ENCODE results near the gene C20orf141.
"Not testable (repeated sequence)": the region's sequence is repeated elsewhere in the genome, so short reads cannot be mapped to it uniquely, and the experiment has no call there.

Gene C20orf141

GRCh38 chr20:2816583-2817340 lies 2.0 kb downstream of the C20orf141 start:
- no peaks in the 10 kb centered on the region for H3K9me3 Mint-ChIP-seq
- H3K27me3 Mint-ChIP-seq: peaks cover 28% of the 10 kb centered on the region
- peaks cover 20% of the 10 kb centered on the region for H3K4me1 Mint-ChIP-seq
- no peak overlapping the region for H3K27ac Mint-ChIP-seq (ENCODE audit: low read depth)
- DNase-seq (ENCODE audit: low spot score in 2 of 2) (no peak), ATAC-seq (replicated peaks; ENCODE audit: extremely low read depth, poor library complexity, severe bottlenecking) (no peak)
- no peak overlapping the region for H3K4me3 Mint-ChIP-seq
- H3K36me3 Mint-ChIP-seq (ENCODE audit: insufficient read depth): peaks cover 2% of the 10 kb centered on the region

DNA sequence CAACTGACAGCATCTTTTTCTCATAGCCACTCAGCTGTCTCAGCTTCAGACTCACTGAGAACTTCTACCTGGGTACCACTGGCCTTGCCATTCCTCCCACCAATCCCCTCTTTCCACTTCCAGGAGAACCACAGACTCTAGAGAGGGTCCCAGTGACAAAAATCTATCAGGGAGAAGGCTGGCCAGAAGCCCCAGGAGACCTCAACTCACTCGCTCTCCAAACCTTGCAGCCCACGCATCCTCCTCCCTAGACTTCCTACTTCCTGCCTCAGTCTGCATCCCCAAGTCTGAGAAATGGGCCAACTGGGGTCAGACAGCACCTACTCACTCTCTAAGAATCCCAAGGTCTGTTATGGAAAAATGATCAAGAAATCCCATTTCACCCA lies 2.5 kb downstream of the C20orf141 start:
- DNase-seq (ENCODE audit: low spot score in 2 of 2): no peak
- Mint-ChIP-seq H3K4me3 (no peak overlapping the region), H3K4me1 (peaks cover 25% of the 10 kb centered on the region), H3K9me3 (no peaks in the 10 kb centered on the region), H3K27ac (ENCODE audit: low read depth) (no peak overlapping the region), H3K36me3 (ENCODE audit: insufficient read depth) (peaks cover 2% of the 10 kb centered on the region), H3K27me3 (peaks cover 22% of the 10 kb centered on the region)
- no peak for ATAC-seq (replicated peaks; ENCODE audit: extremely low read depth, poor library complexity, severe bottlenecking)

DNA sequence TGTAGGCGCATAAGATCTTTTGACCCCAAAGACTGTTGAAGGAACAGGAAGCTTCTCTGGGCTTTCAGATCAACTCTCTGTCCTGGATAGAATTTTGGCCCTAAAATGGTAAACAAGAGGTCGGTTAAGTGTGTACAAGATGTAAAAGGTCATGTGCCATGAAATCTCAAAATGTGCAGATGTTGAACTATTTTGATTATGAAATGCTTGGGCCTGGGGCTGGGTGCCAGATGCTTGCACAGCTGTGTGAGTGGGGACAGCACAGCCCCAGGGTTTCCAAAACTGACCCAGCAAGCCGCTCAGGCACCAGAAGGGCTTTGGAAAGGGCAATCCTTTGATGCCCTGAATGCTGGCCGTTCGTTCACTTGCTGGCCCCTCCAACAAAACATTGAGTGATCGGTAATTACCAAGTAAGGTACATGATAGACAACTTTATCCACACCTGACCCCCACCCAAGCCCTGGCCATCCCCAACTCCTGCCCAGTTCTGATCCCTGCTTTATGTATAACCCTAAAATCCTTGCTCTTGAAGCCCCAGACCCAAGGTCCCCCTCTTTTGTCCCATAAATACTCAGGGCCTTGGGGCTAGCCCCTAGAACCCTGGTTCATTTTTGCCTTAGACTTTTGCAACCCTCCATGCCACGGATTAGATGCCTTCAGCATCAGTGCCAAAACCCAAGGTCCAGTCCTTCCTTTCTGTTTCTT lies 3.3 kb downstream of the C20orf141 start:
- peaks cover 2% of the 10 kb centered on the region for H3K36me3 Mint-ChIP-seq (ENCODE audit: insufficient read depth)
- no peak for DNase-seq (ENCODE audit: low spot score in 2 of 2)
- H3K27me3 Mint-ChIP-seq: peaks cover 15% of the 10 kb centered on the region
- no peak overlapping the region for H3K27ac Mint-ChIP-seq (ENCODE audit: low read depth)
- H3K9me3 Mint-ChIP-seq: no peaks in the 10 kb centered on the region
- ATAC-seq (replicated peaks; ENCODE audit: extremely low read depth, poor library complexity, severe bottlenecking): no peak
- H3K4me1 Mint-ChIP-seq: peaks cover 25% of the 10 kb centered on the region
- no peak overlapping the region for H3K4me3 Mint-ChIP-seq

- Mint-ChIP-seq H3K4me3 (peak overlapping the region; percentile 36), H3K4me1 (peaks cover 25% of the 10 kb centered on the region), H3K27ac (ENCODE audit: low read depth) (no peak overlapping the region), H3K36me3 (ENCODE audit: insufficient read depth) (peaks cover 2% of the 10 kb centered on the region), H3K27me3 (peaks cover 8% of the 10 kb centered on the region), H3K9me3 (no peaks in the 10 kb centered on the region)
- no peak for ATAC-seq (replicated peaks; ENCODE audit: extremely low read depth, poor library complexity, severe bottlenecking)
- DNase-seq (ENCODE audit: low spot score in 2 of 2): no peak
Measured at GRCh38 chr20:2820084-2820895, 5.5 kb downstream of the C20orf141 start.

GRCh38 chr20:2820896-2821869 lies 6.4 kb downstream of the C20orf141 start:
- H3K27ac Mint-ChIP-seq (ENCODE audit: low read depth): peak overlapping the region; percentile 8
- peaks cover 32% of the 10 kb centered on the region for H3K4me1 Mint-ChIP-seq
- ATAC-seq (replicated peaks; ENCODE audit: extremely low read depth, poor library complexity, severe bottlenecking) (no peak), DNase-seq (ENCODE audit: low spot score in 2 of 2) (no peak)
- peaks cover 2% of the 10 kb centered on the region for H3K36me3 Mint-ChIP-seq (ENCODE audit: insufficient read depth)
- peaks cover 14% of the 10 kb centered on the region for H3K27me3 Mint-ChIP-seq
- H3K4me3 Mint-ChIP-seq: peak overlapping the region; percentile 70
- H3K9me3 Mint-ChIP-seq: no peaks in the 10 kb centered on the region

DNA sequence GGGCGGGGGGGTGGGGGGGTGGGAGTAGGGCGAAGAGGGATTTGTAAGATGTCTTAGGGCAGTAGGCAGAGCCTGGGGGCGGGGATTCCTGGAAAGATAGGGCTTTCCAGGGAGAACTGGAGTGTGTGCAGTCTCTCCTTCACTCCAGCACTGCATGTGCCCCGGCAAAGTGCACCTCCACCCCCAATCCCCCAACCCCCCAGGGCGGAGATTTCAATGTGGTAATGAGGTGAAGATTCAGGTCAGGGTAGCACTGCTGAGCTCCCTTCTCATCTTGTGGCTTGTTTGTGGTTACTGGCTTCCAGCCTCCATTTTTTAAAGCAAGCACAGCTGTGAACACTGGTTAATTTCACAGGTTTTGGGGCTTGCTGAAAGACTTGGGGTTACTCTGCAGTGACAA lies 7.3 kb downstream of the C20orf141 start:
- Mint-ChIP-seq H3K27ac (ENCODE audit: low read depth) (peak overlapping the region; percentile 8), H3K36me3 (ENCODE audit: insufficient read depth) (peaks cover 2% of the 10 kb centered on the region), H3K27me3 (peaks cover 20% of the 10 kb centered on the region)

GRCh38 chr20:2825761-2826160 lies 11.0 kb downstream of the C20orf141 start:
- Mint-ChIP-seq H3K27me3 (peaks cover 36% of the 10 kb centered on the region), H3K27ac (ENCODE audit: low read depth) (no peak overlapping the region), H3K36me3 (ENCODE audit: insufficient read depth) (no peaks in the 10 kb centered on the region), H3K4me1 (peaks cover 21% of the 10 kb centered on the region), H3K9me3 (no peaks in the 10 kb centered on the region), H3K4me3 (peak overlapping the region; percentile 47)
- ATAC-seq (replicated peaks; ENCODE audit: extremely low read depth, poor library complexity, severe bottlenecking) (no peak), DNase-seq (ENCODE audit: low spot score in 2 of 2) (no peak)

More for the DNA sequence above, 7.3 kb downstream of the C20orf141 start:
- ATAC-seq (replicated peaks; ENCODE audit: extremely low read depth, poor library complexity, severe bottlenecking) (peak; percentile 96), DNase-seq (ENCODE audit: low spot score in 2 of 2) (peak in 1 of 2 donors; percentile 57)
- H3K9me3 Mint-ChIP-seq: no peaks in the 10 kb centered on the region
- peak overlapping the region; percentile 70 for H3K4me3 Mint-ChIP-seq
- peaks cover 31% of the 10 kb centered on the region for H3K4me1 Mint-ChIP-seq

DNA sequence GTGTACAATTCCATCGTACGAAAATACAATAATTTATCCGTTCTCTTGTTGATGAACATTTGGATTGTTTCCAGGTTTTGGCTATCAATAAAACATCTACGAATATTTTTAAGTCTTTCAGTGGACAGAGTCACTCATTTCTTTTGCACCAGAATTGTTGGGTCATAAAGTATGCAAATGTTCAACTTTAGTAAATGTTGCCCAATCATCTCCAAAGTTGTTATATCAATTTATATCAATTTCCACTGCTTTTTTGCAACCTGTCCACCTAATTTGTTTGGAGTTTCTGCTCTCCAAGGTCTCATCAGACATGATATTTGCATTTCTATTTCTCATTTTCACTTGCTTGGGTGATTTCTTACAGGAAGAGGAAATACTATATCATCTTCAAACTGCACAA lies 11.9 kb downstream of the C20orf141 start:
- Mint-ChIP-seq H3K4me3 (no peak overlapping the region), H3K9me3 (no peaks in the 10 kb centered on the region), H3K27me3 (peaks cover 36% of the 10 kb centered on the region), H3K36me3 (ENCODE audit: insufficient read depth) (no peaks in the 10 kb centered on the region), H3K27ac (ENCODE audit: low read depth) (no peak overlapping the region), H3K4me1 (peaks cover 18% of the 10 kb centered on the region)
- no peak for DNase-seq (ENCODE audit: low spot score in 2 of 2)
- no peak for ATAC-seq (replicated peaks; ENCODE audit: extremely low read depth, poor library complexity, severe bottlenecking)

- DNase-seq (ENCODE audit: low spot score in 2 of 2): no peak
- Mint-ChIP-seq H3K36me3 (ENCODE audit: insufficient read depth) (peaks cover 3% of the 10 kb centered on the region), H3K4me1 (peaks cover 12% of the 10 kb centered on the region), H3K27ac (ENCODE audit: low read depth) (no peak overlapping the region), H3K9me3 (no peaks in the 10 kb centered on the region), H3K27me3 (peaks cover 36% of the 10 kb centered on the region), H3K4me3 (no peak overlapping the region)
- no peak for ATAC-seq (replicated peaks; ENCODE audit: extremely low read depth, poor library complexity, severe bottlenecking)
Measured at GRCh38 chr20:2829376-2829775, 14.6 kb downstream of the C20orf141 start.

- not testable (repeated sequence) for H3K27ac Mint-ChIP-seq (ENCODE audit: low read depth); H3K4me3 Mint-ChIP-seq; ATAC-seq (replicated peaks; ENCODE audit: extremely low read depth, poor library complexity, severe bottlenecking); H3K9me3 Mint-ChIP-seq; H3K36me3 Mint-ChIP-seq (ENCODE audit: insufficient read depth); DNase-seq (ENCODE audit: low spot score in 2 of 2); H3K4me1 Mint-ChIP-seq
- H3K27me3 Mint-ChIP-seq: peaks cover 29% of the 10 kb centered on the region
Measured at GRCh38 chr20:2831206-2831605, 16.4 kb downstream of the C20orf141 start.

- Mint-ChIP-seq H3K4me3 (no peak overlapping the region), H3K36me3 (ENCODE audit: insufficient read depth) (peaks cover 6% of the 10 kb centered on the region)
- no peak for ATAC-seq (replicated peaks; ENCODE audit: extremely low read depth, poor library complexity, severe bottlenecking)
Measured at GRCh38 chr20:2833761-2834160, 19.0 kb downstream of the C20orf141 start.

More at GRCh38 chr20:2833761-2834160, 19.0 kb downstream of the C20orf141 start:
- Mint-ChIP-seq H3K9me3 (no peaks in the 10 kb centered on the region), H3K27me3 (peaks cover 6% of the 10 kb centered on the region), H3K4me1 (peaks cover 5% of the 10 kb centered on the region), H3K27ac (ENCODE audit: low read depth) (no peak overlapping the region)
- DNase-seq (ENCODE audit: low spot score in 2 of 2): no peak

Measured in central memory CD8-positive, alpha-beta T cell (primary cell).